T-helper 2 cell (primary cell): Measurements from ENCODE around the gene E2F3.

ENCODE experiments used
- DNase-seq, 5 experiments: peaks; one replicate each; pipeline versions ENCODE4 v3.0.0 to v3.0.0-alpha.2; 2012 to 2022
- total RNA-seq, 2 donors: gene quantifications; one replicate each; lab custom pipeline; 2026; lab: John Stamatoyannopoulos, UW

E2F3 gene
- 5.6 to 10.8 reads per million in 2 donors for total RNA-seq

DNA sequence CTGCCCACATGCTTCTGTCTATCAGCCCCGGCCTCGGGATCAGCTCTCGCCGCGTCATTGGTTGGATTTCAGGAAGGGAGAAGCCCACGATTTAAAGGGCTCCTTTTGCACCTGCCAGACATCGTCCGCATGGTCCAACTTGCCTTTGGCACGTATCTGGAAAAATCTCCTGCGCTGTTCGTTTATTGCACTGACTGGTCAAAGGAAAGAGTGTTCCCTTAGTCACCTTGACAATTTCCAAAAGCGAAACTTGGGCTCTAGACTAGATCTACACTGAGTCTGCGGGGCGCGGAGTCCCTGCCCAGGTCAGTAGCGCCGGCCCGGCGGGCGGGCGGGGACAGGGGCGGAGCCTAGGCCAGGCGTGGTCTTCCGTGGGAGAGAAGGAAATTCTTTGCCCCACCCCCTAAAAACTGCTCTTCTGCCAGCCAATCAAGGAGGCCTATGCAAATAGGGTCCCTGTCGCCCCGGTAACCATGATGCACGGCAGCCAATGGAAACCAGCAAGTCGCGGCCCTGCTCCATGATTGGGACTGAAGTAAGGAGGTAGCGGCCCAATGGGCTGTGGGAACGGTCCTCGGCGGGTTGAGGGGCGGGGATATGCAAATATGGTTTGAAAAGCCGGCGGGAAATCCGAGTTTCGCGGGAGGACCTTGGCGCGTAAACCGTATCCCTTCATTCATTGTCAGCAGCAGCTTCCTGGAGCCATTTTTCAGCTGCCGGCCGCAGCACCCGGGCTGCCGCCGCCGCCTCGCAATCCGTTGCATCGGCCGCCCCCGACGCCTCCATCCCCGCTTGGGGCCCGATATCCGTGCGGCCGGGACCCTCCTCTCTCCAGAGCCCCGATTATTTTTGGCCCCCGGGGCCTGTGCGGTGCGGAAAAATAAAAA lies at the start of gene E2F3:
TSS of gene E2F3 (plus strand) at position 675 of the 887 bp plus-strand sequence. CDS start 354 bp downstream, outside the sequence.
- peak; percentile 94 to 100 (median 98) for DNase-seq

DNA sequence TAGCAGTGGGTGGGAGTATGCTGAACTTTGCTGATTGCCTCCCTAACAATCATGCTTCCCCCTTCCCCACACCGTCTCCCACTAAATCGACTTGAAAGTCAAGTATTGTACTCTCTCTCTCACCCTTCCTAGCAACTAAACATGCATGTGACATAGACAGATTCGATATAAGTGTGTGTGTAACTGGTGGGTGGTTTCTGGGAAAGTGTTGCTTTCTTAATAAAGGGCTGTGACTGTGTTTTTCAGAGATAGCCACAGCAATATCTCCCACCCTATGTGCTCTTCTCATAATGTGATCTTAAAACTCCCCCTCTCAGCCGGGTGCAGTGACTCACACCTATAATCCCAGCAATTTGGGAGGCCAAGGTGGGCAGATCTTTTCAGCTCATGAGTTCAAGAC lies 49.3 kb upstream of the E2F3 start:
- no peak for DNase-seq

DNA sequence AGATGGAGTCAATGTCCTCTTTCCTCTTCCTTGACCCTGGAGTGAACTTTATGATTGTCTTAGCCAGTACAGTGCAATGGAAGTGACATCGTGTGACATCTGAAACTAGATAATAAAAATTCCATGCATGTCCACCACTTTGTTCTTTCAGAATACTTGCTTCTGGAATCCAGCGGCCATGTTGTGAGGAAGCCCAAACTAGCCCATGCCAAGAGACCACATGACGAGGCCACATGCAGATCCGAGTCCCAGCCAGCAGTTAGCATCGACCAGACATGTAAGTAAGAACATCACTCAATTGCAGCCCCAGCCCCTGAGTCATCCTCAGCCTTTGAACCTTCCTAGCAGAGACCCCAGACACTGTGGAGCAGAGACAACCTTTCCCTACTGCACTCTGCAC lies 48.5 kb upstream of the E2F3 start:
- DNase-seq = no peak

DNA sequence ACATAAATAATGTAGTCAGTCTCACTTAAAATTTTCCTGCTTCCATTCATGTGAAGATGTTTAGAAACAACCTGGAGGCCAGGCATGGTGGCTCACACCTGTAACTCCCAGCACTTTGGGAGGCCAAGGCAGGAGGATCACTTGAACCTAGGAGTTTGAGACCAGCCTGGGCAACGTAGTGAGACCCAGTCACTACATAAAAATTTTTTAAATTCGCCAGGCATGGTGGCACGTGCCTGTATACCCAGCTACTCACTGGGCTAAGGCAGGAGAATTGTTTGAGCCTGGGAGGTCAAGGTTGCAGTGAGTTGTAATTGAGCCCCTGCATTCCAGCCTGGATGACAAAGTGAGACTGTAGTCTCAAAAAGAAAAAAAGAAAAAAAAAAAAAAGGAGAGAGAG lies 47.3 kb upstream of the E2F3 start:
- DNase-seq = no peak

DNA sequence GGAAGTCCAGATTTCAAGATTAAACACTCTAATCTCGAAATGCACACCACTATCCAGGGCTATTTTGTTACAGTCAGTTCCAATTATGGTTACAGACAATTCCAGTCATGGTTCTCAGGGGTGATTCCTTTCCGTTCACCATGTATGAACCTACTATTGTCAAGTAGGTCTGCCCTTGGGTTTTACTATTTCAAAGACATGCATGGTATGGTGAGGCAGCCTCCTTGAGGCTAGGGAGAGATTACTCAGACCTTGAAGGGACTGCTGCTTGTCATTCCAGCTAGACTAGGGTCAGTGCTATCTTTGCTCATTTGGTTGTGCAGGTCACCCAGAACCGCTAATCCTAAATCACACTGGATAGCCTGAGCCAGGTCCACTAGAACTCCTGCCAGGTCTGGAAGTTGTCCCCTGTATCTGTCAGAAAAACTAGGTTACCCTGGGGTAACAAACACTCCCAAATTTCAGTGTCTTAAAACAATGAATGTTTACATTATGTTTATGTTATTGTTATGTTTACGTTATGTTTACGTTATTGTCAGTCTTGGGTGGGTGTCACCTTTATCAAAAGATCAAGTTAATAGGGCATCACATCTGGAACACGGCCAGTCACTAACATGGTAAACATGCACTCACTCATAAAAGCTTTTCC lies 41.1 kb upstream of the E2F3 start:
- DNase-seq = no peak

DNA sequence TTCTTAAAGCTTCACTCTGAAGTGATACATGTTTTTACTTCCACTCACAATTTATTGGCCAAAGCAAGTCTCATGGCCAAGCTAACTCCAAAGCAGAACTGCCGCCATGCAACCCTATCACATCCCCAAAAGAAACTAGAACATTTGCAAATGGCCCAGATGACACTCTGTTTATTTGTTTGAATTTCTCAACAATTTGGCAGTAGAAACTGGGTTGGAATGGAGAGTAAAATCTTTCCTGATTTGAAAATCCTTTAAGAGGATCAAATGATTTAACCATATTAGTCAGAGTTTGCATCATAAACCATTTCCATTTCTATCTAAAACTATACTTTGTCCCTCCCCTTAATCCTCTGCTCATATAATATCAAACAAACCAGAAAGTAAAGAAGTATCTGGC lies 39.1 kb upstream of the E2F3 start:
- DNase-seq = no peak

DNA sequence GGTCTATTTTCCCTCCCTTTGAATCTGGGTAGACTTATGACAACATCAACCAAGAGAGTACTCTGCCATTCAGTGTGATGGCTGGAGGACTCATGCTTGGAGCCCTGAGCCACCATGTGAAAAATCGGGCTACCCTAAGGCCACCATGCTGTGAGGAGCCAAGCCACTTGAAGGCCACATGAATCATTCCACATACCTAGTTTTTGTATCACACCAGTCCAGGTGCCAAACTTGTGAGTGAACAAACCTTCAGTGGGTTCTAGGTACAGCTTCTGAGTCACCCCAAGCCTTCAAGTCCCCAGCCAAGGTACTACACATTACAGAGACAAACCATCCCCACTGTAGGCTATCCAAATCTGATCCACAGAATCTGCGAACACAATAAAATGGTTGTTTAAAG lies 37.4 kb upstream of the E2F3 start:
- DNase-seq = no peak

DNA sequence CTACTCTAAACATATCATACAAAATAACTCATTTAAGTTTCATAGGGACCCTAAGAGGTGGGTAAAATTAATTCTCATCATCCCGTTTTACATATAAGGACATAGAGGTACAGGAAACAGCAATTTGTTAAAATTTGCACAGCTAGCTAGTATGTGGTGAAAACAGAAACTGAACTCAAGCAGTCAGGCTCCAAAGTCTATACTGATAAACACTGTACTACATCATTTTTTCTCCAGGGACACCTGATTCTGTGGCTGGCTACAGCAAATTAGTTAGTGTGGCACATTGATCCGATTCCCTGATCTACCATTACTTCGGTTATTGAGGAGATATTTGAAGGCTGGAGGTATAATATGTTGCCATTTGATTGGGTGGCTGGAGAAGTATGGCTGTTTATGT lies 36.2 kb upstream of the E2F3 start:
- DNase-seq = peak in 1 of 5 experiments; percentile 78

DNA sequence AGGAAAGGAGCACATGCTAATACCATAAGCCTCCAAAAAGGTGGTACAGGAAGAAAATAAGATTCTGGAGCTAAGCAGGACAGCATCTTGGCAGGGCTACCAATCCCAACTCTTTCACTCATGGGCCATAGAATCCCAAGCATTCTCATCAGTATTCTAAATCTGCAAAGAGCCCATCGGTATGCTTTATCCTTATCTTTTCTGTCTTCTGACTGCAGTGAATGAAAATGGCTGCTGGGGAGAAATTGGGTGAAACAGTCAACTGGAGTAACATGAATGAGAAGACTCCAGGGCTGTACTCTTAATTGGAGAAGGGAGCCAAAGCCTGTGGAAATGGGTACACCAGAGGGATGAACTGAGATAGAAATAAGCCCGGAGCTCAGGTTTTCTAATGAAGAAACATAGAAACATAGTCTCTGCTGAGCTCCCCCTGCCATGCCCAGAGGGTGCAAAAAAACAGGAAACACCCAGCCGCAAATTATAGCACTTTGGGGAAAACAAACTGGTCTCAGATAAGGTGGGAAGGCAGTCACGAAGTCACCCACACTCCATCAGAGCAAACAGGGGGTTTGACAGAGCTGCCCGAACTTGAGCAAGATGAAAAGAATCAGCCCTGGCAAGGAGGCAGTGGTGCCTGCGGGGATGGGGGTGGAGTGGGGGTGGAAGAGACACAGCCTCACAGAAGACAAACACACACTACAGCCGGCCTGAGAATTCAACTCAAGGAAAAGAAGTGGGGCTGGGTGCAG lies 35.4 kb upstream of the E2F3 start:
- peak in 2 of 5 experiments; percentile 58 to 85 for DNase-seq

DNA sequence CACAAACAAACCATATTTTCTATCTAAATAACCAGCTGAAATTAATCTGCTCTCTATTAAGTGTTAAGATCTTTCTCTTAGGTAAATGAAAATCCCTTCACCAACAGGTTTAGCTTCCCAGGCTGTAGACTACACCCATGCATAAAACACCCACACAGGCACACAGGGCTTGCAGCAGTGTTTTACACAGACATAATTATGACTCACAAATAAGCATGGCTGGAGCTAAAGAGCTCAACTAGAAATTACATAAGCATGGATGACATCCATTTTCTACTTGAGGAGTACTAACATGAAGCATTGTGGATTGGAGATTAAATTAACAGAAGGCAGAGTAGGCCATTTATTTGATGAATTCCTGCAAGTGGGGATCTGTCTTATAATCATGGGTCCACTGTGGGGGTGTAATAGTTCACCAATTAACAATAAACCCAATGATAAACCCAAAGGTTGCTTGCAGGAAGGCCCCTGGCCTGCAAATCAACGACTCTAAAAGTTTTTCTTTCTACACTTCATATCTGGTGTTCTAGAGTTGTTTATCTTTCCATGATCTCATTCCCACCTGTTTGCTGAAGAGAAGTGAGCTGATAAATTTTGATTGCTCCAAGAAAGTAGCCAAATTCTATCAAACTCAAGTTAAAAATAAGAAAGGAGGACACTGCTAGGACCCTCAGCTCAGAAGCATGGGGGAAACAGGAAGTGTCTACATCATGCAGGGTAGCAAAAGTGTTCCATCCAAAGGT lies 33.8 kb upstream of the E2F3 start:
- DNase-seq = no peak

DNA sequence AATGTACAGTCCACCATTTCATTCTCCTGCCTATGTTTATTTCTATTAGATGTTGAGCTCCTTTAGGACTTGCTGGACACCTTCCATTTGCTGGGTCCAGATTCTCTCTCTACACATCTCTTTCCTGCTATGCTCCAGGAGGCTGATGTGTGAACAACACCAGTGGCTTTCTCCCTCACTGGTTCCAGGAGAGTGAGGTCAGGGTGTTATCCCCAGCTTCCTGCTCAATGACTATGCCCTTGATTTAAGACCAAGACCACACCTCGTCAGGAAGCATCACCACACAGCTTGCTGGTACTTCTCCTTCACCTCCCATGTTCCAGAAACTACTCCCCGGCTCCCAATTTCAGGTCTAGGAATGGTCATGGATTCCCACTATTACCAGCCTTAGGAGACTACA lies 31.3 kb upstream of the E2F3 start:
- no peak for DNase-seq

DNA sequence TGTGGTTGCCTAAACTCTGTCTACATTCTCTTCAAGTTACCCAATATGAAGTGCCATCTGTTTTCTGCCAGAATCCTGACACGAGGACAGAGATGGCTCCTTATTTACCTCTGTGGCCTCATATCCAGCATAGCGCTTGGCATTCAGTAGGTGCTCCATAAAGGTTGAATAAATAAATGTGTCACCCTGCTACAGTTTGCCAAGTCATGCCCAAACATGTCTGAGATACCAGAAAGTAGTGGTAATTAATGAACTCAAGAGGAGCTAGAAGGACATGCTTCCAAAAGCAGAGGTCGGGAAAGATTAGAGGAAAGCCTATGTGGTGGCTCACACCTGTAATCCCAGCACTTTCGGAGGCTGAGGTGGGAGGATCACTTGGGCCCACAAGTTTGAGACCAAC lies 30.9 kb upstream of the E2F3 start:
- DNase-seq = no peak

DNA sequence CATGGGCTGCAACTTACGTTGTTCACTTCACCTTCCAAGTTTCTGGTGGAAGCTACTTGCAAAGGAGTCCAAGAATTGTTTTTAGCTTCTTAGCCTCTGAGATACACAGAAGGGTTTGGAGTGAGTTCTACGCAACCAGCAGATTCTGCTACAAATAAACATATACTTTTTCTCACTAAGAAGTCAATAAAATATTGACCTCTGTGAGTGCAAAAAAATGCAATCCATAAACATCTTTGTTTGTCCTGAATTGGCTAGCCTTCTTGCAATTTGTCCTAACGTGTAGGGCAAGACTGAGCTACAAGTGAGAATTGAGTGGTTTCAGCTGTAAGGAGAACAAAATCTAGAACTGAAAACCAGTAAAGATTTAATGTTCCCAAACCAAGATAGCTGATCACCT lies 26.2 kb upstream of the E2F3 start:
- DNase-seq = no peak

DNA sequence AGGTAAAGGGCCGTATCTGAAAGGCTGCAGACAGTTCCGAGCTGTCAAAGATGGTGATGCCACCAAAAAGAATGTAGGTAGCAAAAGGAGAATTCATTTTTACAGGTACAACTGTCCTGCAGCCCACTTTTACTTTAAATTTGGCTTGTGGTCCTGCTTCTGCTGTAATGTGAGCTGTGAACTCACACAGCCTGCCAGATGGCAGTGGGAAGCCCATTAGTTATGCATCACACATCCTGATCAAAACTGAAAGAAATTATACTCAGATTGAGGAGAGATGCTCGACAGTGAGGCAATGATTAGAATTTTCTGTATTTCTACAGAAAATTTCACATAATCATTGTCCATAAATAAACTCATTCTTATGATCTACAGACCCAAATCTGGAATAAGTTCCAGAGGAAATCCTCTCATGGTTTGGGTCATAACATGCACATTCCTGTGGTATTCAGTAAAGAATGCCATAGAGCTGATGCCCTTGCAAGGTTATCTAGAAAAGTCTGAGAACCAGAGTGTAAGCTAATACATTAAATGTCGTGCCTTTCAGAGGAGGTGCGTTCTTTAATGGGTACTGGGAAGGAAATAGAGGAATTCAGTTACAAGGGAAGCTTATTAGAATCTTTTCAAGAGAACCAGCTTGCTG lies 23.9 kb upstream of the E2F3 start:
- peak in 1 of 5 experiments; percentile 35 for DNase-seq

DNA sequence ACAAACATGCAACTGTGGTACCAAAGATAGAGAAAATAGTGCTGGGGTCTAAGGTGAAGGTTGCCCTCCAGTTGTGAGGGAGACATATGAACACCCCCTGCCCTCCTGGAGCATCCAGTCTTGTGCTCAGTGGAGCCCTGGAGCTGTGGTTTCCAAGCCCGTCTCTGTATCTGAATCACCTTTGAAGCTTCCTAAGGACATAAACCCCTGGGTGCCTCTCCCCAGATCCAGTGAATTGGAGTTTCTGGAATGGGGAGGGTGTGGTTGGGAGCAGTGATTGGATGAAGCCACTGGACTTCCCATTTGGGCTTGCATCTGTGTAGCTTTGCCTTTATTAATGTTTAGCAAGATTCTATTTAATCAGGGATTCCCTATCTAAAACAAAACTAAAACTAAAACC lies 22.4 kb upstream of the E2F3 start:
- DNase-seq = no peak

DNA sequence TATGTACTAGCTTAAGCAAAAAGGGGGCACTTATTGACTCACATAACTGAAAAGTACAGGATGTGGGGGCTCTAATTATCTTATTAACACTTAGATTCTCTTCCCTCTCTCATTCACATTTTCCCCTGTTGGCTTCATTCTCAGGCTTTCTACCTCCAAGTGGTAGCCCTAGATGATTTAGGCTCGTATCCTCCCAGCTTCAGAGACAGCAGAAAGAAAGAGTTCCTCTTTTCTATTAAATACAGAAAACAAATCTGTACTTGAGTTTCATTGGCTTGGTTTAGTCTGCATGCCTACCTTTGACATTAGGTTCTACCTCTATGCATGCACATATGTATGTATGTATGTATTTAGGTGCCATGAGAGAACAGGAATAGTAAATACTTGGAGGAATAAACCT lies 15.5 kb upstream of the E2F3 start:
- DNase-seq = no peak

DNA sequence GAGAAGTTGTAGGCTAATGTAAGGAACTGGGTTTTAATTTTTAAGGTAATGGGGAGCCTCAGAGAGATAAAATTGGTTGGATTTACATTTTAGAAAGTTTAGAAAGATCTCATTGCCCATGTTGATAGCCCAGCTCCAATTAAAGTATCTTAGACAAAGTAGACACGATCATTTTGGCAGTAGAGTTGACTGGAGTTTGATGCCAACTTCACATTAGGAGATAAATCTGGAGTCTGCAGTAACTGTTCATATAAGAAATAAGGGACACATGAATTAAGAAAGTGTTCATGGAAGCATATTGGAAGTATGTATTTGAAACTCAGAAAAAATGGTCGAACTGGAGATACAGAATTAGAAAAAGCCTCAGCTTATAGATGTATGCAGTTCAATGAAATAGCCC lies 12.6 kb upstream of the E2F3 start:
- no peak for DNase-seq

DNA sequence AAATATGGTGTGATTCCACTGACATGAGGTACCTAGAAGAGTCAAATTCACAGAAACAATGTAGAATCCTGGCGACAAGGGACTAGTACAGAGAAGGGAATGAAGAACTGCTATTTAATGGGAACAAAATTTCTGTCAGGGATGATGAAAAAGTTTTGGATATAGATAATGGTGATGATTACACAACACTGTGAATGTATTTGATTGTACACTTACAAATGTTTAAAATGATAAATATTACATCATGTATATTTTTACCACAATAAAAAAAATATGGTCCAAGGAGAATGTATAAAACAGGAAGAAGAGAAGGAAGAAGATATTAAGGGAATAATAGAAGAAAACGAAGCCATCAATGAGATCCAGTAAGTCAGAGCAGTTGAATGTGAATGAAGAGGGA lies 8.4 kb upstream of the E2F3 start:
- DNase-seq = no peak

DNA sequence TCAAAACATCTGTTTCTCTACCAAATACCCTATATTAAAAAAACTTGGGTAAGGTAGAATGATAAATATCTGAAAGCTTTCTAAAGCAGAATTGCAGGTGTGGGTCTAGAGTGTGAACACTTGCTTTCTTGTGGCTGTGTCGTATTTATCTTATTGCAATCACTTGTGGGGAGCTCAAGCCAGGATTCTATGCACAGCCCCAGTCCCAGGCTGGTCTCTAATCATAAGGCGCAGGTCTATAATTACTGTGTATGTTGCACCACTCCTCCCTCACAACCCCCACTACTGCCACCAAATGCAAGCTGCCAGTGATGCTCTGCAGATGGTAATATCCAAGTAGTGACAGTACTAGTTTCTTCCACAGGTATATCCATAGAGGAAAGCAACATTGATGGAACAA lies 2.2 kb upstream of the E2F3 start:
- peak in 2 of 5 experiments; percentile 8 to 75 for DNase-seq

DNA sequence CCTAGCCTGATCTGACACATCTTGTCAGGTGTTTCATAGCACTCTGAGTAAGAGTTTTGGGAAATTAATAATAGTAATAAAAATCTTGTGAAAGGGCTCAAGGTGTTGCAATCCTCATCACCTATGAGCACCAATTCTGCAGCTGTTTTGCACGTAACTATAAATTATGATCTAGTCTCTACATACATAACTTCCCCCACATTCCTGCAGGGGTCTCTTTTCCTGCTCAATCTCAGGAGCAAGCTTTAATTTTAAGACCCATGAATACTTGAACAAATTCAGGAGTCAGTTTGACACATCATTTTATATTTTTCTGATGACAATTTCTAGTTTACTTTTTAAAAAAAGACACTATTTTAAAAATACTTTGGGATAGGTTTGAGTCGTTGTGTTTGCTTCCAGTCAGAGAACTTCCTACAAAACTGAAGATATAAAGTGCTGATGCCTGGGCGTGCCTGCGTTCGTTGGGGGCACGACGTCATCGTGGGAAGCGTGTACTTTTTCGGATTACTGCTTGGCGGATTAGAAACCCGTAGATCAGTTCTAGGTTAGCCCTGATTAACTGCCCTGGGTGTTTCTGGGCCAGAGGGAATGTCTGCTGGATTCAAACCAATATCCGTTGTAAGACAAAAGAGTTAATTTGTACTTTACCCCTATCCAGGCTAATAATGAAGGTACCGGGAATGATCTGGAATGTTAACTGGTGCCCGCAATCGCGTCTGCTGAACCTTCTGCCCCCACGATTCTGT lies 1.0 kb upstream of the E2F3 start:
- DNase-seq = peak in 4 of 5 experiments; percentile 8 to 66 (median 28)

DNA sequence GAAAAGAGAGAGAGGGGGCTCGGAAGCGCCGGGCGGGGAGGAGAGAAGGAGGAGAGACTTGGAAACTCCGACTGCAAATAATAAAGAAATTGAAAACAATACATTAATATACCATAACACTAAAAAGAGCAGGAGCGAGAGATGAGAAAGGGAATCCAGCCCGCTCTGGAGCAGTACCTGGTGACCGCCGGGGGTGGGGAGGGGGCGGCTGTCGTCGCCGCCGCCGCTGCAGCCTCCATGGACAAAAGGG lies 338 bp downstream of the E2F3 start:
- DNase-seq = no peak
